ENCODE measurements around the gene TMEM238.
"Not testable (repeated sequence)": the region's sequence is repeated elsewhere in the genome, so short reads cannot be mapped to it uniquely, and the experiment has no call there.

The TMEM238 gene

DNA sequence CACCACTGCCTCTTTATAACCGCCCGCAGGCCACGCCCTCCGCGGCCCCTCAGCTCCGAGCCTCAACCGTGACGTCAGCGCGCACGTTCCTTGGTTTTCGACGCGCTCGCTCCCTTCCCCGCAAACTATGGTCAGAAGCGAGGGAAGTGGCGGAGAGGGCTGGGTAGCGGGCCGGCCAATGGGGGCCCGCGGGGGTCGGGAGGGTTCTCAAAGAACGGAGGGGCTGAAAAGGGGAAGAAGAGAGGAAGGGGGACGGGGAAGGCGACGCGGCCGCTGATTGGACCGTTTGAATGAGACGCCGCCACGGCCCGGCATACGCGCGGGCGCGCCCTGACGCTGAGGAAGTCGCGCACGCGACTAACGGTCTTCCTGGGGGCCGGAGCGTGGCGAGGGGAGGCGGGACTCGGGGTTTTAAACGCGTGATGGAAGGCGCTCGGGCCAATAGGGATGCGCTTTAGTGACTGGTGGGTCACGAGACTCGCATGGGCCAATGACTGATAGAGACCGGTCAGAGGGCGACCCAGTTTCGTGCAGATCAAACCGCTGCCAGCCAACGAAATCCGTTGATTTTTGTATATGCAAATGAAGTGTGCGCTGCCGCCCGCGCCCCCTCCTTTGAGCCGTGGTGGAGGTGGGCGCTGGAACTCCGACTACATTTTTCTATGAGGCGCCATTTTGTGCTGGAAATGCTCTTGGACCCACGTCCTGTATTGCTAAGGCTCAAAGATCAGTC lies 23.9 kb upstream of the TMEM238 start:
- Histone ChIP-seq H3K4me2 (ENCODE audit: low read length) (peak overlapping the region; percentile 100), H2AFZ (peak overlapping the region; percentile 87), H3K4me1 (peaks cover 4% of the 10 kb centered on the region), H3K9me3 (ENCODE audit: control insufficient read depth, low read length) (no peaks in the 10 kb centered on the region), H3K79me2 (peaks cover 11% of the 10 kb centered on the region), H3K4me3 (ENCODE audit: low read depth, low read length) (peak overlapping the region; percentile 89), H3K36me3 (ENCODE audit: control insufficient read depth, insufficient read depth, low read length) (no peaks in the 10 kb centered on the region), H3K27ac (peak overlapping the region; percentile 94), H3K27me3 (ENCODE audit: control insufficient read depth, insufficient read depth, low read length) (no peaks in the 10 kb centered on the region), H3K9ac (no peak overlapping the region)
- TF ChIP-seq CTCF (IDR thresholded peaks at IDR 0.05) = no peak

- Histone ChIP-seq H3K4me2 (ENCODE audit: low read length) (peak within 1 kb of the TSS; percentile 100), H3K79me2 (peaks cover 11% of the 10 kb centered on the region), H3K9ac (peak within 1 kb of the TSS; percentile 74), H3K27ac (peak within 1 kb of the TSS; percentile 94), H2AFZ (peak within 1 kb of the TSS; percentile 87), H3K4me3 (ENCODE audit: low read depth, low read length) (peak within 1 kb of the TSS; percentile 89)
- H3K4me1 ChIP-seq; H3K27me3 ChIP-seq (ENCODE audit: control insufficient read depth, insufficient read depth, low read length); H3K36me3 ChIP-seq (ENCODE audit: control insufficient read depth, insufficient read depth, low read length); H3K9me3 ChIP-seq (ENCODE audit: control insufficient read depth, low read length): not testable (repeated sequence)
These were observed 23.4 kb upstream of the TMEM238 start, which contains the start of gene UBE2S for GRCh38 chr19:55407550-55407799. TSS of gene UBE2S (minus strand) at chr19:55407788. CDS start at chr19:55407589, 199 bp downstream.

DNA sequence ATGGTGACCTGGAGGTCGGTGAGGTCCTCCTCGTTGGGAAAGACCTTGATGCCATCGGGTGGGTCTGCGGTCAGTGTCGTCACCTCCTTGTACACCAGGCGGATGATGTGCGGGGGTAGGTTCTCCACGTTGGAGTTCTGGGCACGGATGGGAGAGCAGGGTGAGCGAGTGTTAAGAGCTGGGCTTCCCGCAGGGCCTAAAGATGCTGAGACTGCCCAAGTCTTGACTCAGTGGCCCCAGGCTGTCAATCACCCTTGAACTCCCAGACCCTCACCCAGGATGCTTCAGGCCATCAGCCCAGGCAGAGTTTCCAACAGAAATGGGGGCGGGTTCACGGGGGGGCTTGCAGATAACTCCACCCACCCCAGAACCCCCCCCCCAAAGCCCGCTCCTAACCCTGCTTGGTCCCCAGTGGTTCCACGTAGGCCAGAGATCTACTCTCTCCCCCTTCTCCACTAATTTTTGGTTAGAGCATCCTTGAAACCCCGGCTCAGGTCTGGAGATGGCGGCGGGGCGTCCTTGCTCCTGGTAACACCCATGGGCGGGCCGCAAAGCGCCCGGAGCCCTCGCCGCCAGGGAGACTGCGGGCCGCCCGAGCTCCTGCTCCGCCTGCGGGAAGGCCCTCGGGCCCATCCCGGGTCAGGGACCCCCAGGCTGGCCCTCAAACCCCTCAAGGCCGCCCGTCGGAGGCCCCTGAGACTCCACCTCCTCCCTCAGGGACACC lies 22.9 kb upstream of the TMEM238 start:
- Histone ChIP-seq H3K79me2 (peaks cover 11% of the 10 kb centered on the region), H3K27ac (peak overlapping the region; percentile 94), H3K4me3 (ENCODE audit: low read depth, low read length) (peak overlapping the region; percentile 89), H3K27me3 (ENCODE audit: control insufficient read depth, insufficient read depth, low read length) (no peaks in the 10 kb centered on the region), H3K4me1 (peaks cover 4% of the 10 kb centered on the region), H2AFZ (peak overlapping the region; percentile 87), H3K36me3 (ENCODE audit: control insufficient read depth, insufficient read depth, low read length) (no peaks in the 10 kb centered on the region), H3K9ac (peak overlapping the region; percentile 74), H3K4me2 (ENCODE audit: low read length) (peak overlapping the region; percentile 100), H3K9me3 (ENCODE audit: control insufficient read depth, low read length) (no peaks in the 10 kb centered on the region)
- no peak for TF ChIP-seq CTCF (IDR thresholded peaks at IDR 0.05)

DNA sequence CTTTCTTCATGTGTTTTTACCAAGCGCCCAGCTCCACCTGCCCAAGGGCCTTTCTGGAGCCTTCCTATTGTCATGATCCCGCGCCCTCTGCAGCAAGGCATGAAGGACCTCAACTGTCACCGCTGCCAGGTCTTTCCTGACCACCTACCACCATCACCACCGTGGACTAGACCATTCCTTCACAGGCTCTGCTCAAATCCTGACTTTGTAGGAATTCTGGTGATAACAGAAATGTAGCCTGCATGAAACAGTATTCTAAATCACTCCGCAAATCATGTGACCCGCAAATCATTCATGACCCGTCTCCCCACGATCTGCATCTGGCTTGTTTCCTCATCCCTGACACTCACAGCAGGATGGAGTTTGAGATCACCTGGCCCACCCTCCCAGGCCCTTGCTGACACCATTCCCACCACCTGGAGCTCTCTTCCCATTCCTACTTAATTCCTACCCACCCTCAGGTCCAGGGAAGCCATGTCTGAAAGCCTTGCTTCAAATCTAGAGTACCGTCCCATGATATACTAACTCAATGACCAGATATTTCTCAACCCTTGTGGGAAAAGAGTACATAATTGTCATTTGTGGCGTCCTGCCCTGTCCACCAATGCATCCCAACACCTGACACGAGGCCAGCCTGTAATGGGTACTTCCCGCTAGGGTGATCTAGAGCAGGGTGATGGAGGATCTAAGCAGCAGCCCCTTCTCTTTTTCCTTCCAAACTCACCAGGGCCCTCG lies 22.2 kb upstream of the TMEM238 start:
- no peaks in the 10 kb centered on the region for H3K9me3 ChIP-seq (ENCODE audit: control insufficient read depth, low read length)
- peaks cover 4% of the 10 kb centered on the region for H3K4me1 ChIP-seq
- H3K9ac ChIP-seq = no peak overlapping the region
- H3K4me2 ChIP-seq (ENCODE audit: low read length) = peak overlapping the region; percentile 100
- H2AFZ ChIP-seq = no peak overlapping the region
- no peak for TF ChIP-seq CTCF (IDR thresholded peaks at IDR 0.05)
- H3K36me3 ChIP-seq (ENCODE audit: control insufficient read depth, insufficient read depth, low read length) = no peaks in the 10 kb centered on the region
- H3K4me3 ChIP-seq (ENCODE audit: low read depth, low read length) = no peak overlapping the region
- H3K27ac ChIP-seq = no peak overlapping the region
- no peaks in the 10 kb centered on the region for H3K27me3 ChIP-seq (ENCODE audit: control insufficient read depth, insufficient read depth, low read length)
- H3K79me2 ChIP-seq = peaks cover 11% of the 10 kb centered on the region

DNA sequence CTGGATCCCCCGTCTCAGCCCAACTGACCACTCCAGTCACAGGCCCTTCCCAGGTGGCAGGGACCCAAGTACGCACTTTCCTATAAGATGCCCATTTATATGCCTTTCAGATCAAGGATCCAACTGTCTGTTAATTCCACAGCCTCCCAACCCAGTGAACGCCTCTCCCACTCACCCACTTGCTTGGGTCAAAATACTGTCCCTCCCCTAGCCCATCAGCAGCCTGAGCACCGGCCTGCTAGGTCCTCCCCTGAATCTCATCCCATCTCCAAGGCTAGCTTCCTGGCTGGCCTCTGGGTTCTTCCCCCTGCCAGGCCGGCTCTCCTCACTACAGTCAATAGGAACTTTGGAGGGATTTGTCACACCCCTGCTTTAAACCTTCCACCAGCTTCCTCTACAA lies 21.5 kb upstream of the TMEM238 start:
- no peaks in the 10 kb centered on the region for H3K27me3 ChIP-seq (ENCODE audit: control insufficient read depth, insufficient read depth, low read length)
- no peak overlapping the region for H3K4me3 ChIP-seq (ENCODE audit: low read depth, low read length)
- H3K36me3 ChIP-seq (ENCODE audit: control insufficient read depth, insufficient read depth, low read length) = no peaks in the 10 kb centered on the region
- TF ChIP-seq CTCF (IDR thresholded peaks at IDR 0.05) = no peak
- H3K4me1 ChIP-seq = peaks cover 4% of the 10 kb centered on the region
- no peaks in the 10 kb centered on the region for H3K9me3 ChIP-seq (ENCODE audit: control insufficient read depth, low read length)
- no peak overlapping the region for H3K27ac ChIP-seq
- peaks cover 11% of the 10 kb centered on the region for H3K79me2 ChIP-seq
- H3K9ac ChIP-seq = no peak overlapping the region
- no peak overlapping the region for H3K4me2 ChIP-seq (ENCODE audit: low read length)
- H2AFZ ChIP-seq = no peak overlapping the region
